ENCODE data around the gene OGFOD1.

OGFOD1 gene

GRCh38 chr16:56428091-56428490, 23.3 kb upstream of the OGFOD1 start:
- peak in 3 of 4 experiments; percentile 48 to 55 (median 50) for DNase-seq

- DNase-seq: peak in 3 of 4 experiments; percentile 6 to 47 (median 43)
These were observed 15.1 kb upstream of the OGFOD1 start for GRCh38 chr16:56436258-56436657.

- no peak for DNase-seq
These were observed 13.3 kb upstream of the OGFOD1 start for GRCh38 chr16:56438038-56438437.

GRCh38 chr16:56447286-56447685, 4.1 kb upstream of the OGFOD1 start:
- no peak for DNase-seq

- DNase-seq: no peak
These were observed 3.3 kb upstream of the OGFOD1 start for GRCh38 chr16:56448005-56448404.

- peak; percentile 3 to 40 (median 16) for DNase-seq
These were observed 924 bp upstream of the OGFOD1 start for GRCh38 chr16:56450275-56450985.

- DNase-seq: peak; percentile 24 to 48 (median 42)
These were observed 667 bp downstream of the OGFOD1 start for GRCh38 chr16:56451753-56452689.

GRCh38 chr16:56457927-56458470, 6.6 kb downstream of the OGFOD1 start:
- DNase-seq: no peak

- no peak for DNase-seq
These were observed 8.7 kb downstream of the OGFOD1 start for GRCh38 chr16:56460101-56460500.

- no peak for DNase-seq
These were observed 10.9 kb downstream of the OGFOD1 start for GRCh38 chr16:56462064-56462796.

- DNase-seq: no peak
These were observed 11.8 kb downstream of the OGFOD1 start for GRCh38 chr16:56463153-56463552.

GRCh38 chr16:56466344-56466743, 15.0 kb downstream of the OGFOD1 start:
- no peak for DNase-seq

GRCh38 chr16:56468800-56469199, 17.4 kb downstream of the OGFOD1 start:
- DNase-seq: no peak

GRCh38 chr16:56469748-56470147, 18.4 kb downstream of the OGFOD1 start:
- DNase-seq: no peak

GRCh38 chr16:56470232-56470631, 18.9 kb downstream of the OGFOD1 start:
- no peak for DNase-seq

- DNase-seq: no peak
These were observed 19.3 kb downstream of the OGFOD1 start for GRCh38 chr16:56470666-56471065.

- DNase-seq: no peak
These were observed 23.8 kb downstream of the OGFOD1 start for GRCh38 chr16:56475201-56475600.

GRCh38 chr16:56477096-56477878, 25.9 kb downstream of the OGFOD1 start:
- DNase-seq: peak; percentile 72 to 89 (median 76)

- DNase-seq: peak; percentile 21 to 76 (median 56)
These were observed 27.1 kb downstream of the OGFOD1 start for GRCh38 chr16:56478281-56479049.

GRCh38 chr16:56479469-56479868, 28.1 kb downstream of the OGFOD1 start:
- no peak for DNase-seq
